HG02885 (cell line): ENCODE data around the gene NVL.
A peak's percentile ranks its signal among the peaks of the same experiment; 100 is the strongest.

Experiments
- ATAC-seq: cut with Tn5 transposase; IDR thresholded peaks from one replicate; pipeline ENCODE4 v1.9.1; 2021; ENCODE audit warnings: mild to moderate bottlenecking; ENCODE audit not compliant: unreplicated experiment, poor library complexity

The NVL gene

GRCh38 chr1:224289396-224289795, 40.6 kb downstream of the NVL start:
- no peak for ATAC-seq

GRCh38 chr1:224287714-224288113, 42.3 kb downstream of the NVL start:
- ATAC-seq = no peak

- ATAC-seq = no peak
Observed at GRCh38 chr1:224282140-224282539, 47.8 kb downstream of the NVL start.

- no peak for ATAC-seq
Observed at GRCh38 chr1:224276771-224277487, 53.0 kb downstream of the NVL start.

GRCh38 chr1:224274970-224275626, 54.9 kb downstream of the NVL start:
- ATAC-seq = no peak

GRCh38 chr1:224273641-224274040, 56.3 kb downstream of the NVL start:
- no peak for ATAC-seq

- no peak for ATAC-seq
Observed at GRCh38 chr1:224271106-224271505, 58.9 kb downstream of the NVL start.

- no peak for ATAC-seq
Observed at GRCh38 chr1:224267925-224268324, 62.0 kb downstream of the NVL start.

GRCh38 chr1:224266915-224267856, 62.8 kb downstream of the NVL start:
- peak; percentile 42 for ATAC-seq

- peak; percentile 71 for ATAC-seq
Observed at GRCh38 chr1:224266105-224266914, 63.7 kb downstream of the NVL start.

GRCh38 chr1:224264321-224264720, 65.7 kb downstream of the NVL start:
- no peak for ATAC-seq

GRCh38 chr1:224262373-224263054, 67.5 kb downstream of the NVL start:
- ATAC-seq = no peak

- no peak for ATAC-seq
Observed at GRCh38 chr1:224259986-224260385, 70.0 kb downstream of the NVL start.

- ATAC-seq = no peak
Observed at GRCh38 chr1:224258351-224258750, 71.6 kb downstream of the NVL start.

- no peak for ATAC-seq
Observed at GRCh38 chr1:224256640-224257039, 73.3 kb downstream of the NVL start.

GRCh38 chr1:224253721-224254120, 76.3 kb downstream of the NVL start:
- ATAC-seq = no peak

- no peak for ATAC-seq
Observed at GRCh38 chr1:224252479-224252878, 77.5 kb downstream of the NVL start.

- no peak for ATAC-seq
Observed at GRCh38 chr1:224251741-224252146, 78.2 kb downstream of the NVL start.

- ATAC-seq = peak; percentile 40
Observed at GRCh38 chr1:224245188-224245587, 84.8 kb downstream of the NVL start.

- ATAC-seq = no peak
Observed at GRCh38 chr1:224238756-224239155, 91.2 kb downstream of the NVL start.
